ENCODE data around the gene APOF.

- no peak for TF ChIP-seq MAX (CRISPR knock-in tag; IDR thresholded peaks at IDR 0.05)
- TF ChIP-seq ATF1 (CRISPR knock-in tag; IDR thresholded peaks at IDR 0.05) = no peak
- TF ChIP-seq ATF1 (tag; IDR thresholded peaks at IDR 0.05) = no peak
- no peak for TF ChIP-seq SIN3A (IDR thresholded peaks at IDR 0.05; ENCODE audit: borderline replicate concordance in 2 of 2, control insufficient read depth in 1 of 2, low read depth in 2 of 2, low read length in 2 of 2)
- TF ChIP-seq NR2C2 (CRISPR knock-in tag; IDR thresholded peaks at IDR 0.05) = no peak
- TF ChIP-seq NR2C2 (tag; IDR thresholded peaks at IDR 0.05) = no peak
- no peak for TF ChIP-seq CTCF (IDR thresholded peaks at IDR 0.05 in 2 of 3, conservative IDR thresholded peaks at IDR 0.05 in 1 of 3; ENCODE audit: insufficient read depth in 2 of 3, low read depth in 1 of 3, low read length in 3 of 3)
- no peak for TF ChIP-seq EP400 (IDR thresholded peaks at IDR 0.05)
- no peak for TF ChIP-seq SREBF2 (CRISPR knock-in tag; IDR thresholded peaks at IDR 0.05)
- no peak for TF ChIP-seq POLR2A (conservative IDR thresholded peaks at IDR 0.05)
- no peak for TF ChIP-seq STAT5B (CRISPR knock-in tag; IDR thresholded peaks at IDR 0.05)
- no peak for TF ChIP-seq E2F6 (IDR thresholded peaks at IDR 0.05; ENCODE audit: borderline replicate concordance in 1 of 2, extremely low read depth in 1 of 2, insufficient read depth in 1 of 2, insufficient read length in 1 of 2, low read depth in 1 of 2, low read length in 1 of 2, poor library complexity in 1 of 2, severe bottlenecking in 1 of 2)
These were observed 11.3 kb downstream of the APOF start for GRCh38 chr12:56351325-56351724.

All from K562 (cell line).